HG02623 (cell line): Measurements from ENCODE around the gene C4BPB.
"Not testable (repeated sequence)": the region's sequence is repeated elsewhere in the genome, so short reads cannot be mapped to it uniquely, and the experiment has no call there.

Experiments used
- ATAC-seq: cut with Tn5 transposase; IDR thresholded peaks from one replicate; pipeline ENCODE4 v1.9.1; 2021; ENCODE audit warnings: moderate library complexity; ENCODE audit not compliant: unreplicated experiment

C4BPB gene

DNA sequence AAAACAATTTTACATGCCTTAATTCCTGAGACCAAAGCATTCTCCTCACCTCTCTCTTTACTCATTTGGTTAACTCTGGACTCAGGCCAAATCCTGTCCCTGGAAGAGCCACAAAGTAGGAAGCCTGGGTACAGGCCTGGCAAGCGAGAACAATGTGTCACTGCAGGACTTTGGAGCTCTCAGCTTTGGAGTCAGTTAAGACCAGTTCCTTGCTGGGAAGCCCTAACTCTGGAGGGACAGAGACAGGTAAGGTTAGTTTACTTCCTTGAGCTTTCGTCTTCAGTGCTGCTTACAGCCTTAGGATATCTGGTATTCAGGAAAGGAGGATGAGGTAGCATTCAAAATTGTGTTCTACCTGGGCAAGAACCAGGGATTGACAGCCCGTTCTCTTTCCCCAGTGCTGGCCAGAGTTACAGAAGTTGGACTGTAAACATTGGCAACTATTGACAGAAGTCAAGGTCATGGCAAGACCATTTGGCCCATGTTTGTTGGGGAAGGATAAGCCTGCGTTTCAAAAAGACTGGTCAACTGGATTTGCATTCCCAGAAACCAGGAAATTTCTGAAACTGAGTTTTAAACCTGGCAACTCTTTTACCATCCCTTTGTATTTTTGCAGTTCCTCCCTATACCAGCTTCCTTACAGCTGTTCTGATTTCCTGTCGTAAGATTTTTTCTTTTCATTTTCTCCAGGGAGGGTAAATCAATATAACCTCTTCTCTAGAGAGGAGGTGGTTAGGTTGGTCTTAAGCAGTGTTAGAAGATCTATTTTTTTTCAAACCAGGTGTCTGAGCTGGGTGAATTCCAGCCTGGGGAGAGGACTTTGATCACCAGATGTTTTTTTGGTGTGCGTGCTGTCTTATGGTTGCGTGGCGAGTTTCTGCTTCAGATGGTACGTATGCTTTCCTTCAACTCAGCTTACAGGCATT, at the start of gene C4BPB:
Gene C4BPB, plus strand, starts transcription at position 160 of the 926 bp plus-strand sequence. Its CDS starts 672 bp downstream, at position 832.
- ATAC-seq = peak; percentile 40

DNA sequence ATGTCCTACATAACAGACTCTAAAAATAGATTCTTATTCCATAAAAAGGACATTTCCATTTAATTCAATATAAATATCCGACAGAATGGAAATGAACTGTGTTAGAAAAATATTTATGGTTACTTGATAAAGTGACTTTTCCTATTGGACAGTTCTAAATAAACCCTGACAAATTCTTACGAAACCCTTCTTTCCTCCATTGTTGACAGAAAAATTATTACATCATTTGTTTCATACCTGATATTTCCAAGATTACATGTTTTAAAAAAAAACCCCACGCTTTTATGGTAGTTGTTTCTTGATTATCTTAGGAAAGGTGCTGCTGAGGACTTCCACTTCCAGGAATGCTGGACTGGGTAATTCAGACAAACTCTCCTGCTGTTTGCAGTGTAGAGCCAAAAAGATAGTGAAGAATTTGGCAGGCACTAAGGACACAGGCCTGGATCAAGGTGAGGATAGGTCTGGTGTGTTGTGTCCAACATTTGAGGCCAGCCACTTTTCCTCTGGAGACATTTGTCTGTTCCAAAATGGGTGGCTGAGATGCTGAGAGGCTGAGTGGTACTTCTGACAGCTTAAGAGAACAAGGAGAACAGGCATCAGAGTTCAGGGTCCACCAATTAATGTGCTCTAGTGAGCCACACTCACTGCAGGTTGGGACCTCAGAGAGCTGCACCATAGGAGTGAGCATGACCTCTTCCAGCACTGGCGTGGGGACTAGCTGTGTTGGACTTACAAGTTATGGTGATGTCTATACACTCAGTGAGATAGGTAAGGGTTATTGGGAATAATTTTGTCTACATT, 49.1 kb upstream of the C4BPB start:
- no peak for ATAC-seq

GRCh38 chr1:207040181-207040533, 48.5 kb upstream of the C4BPB start:
- no peak for ATAC-seq

DNA sequence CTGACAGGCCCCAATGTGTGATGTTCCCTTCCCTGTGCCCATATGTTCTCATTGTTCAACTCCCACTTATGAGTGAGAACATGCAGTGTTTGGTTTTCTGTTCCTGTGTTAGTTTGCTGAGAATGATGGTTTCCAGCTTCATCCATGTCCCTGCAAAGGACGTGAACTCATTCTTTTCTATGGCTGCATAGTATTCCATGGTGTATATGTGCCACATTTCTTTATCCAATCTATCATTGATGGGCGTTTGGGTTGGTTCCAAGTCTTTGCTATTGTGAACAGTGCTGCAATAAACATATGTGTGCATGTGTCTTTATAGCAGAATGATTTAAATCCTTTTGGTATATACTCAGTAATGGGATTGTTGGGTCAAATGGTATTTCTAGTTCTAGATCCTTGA, 47.3 kb upstream of the C4BPB start:
- ATAC-seq = not testable (repeated sequence)

DNA sequence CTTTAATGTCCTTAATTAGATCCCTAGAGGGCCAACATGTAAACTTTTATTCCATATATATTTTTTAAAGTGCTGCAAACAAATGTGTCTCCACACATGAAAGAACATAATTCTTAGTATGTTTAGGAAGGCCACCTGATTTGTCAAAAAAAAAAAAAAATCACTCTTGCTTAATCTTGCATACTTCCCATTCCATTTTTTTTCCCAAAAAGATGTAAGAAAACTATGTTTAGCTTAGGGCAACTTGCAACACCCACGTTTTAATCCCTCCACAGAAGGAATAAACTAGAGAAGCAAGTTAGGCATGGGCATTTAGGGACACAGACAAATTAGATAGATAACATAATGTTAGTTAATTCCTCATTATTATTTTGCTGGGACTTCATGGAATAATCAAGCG, 43.2 kb upstream of the C4BPB start:
- no peak for ATAC-seq

GRCh38 chr1:207047505-207047904, 41.2 kb upstream of the C4BPB start:
- no peak for ATAC-seq

GRCh38 chr1:207048041-207048440, 40.6 kb upstream of the C4BPB start:
- ATAC-seq = no peak

DNA sequence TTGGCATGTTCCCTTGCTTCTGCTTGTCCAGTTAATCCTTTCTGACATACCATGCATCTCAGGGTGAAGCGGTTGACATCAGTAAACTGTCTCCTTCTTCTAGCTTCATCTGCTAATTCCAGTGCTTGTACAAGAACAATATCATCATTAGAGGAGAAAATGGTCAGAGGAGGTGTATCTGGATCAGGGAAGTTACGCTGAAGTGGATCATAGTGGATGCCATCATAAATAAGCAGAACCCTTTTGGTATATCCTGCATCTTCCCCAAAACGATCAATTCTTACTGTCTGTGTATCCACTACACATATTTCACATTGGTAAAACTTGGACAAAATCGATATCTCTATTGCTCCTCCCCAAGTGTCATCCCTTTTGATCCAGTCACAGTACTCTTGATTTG, 39.6 kb upstream of the C4BPB start:
- no peak for ATAC-seq

GRCh38 chr1:207049514-207049913, 39.1 kb upstream of the C4BPB start:
- ATAC-seq = no peak

GRCh38 chr1:207049974-207050391, 38.7 kb upstream of the C4BPB start:
- ATAC-seq = no peak

DNA sequence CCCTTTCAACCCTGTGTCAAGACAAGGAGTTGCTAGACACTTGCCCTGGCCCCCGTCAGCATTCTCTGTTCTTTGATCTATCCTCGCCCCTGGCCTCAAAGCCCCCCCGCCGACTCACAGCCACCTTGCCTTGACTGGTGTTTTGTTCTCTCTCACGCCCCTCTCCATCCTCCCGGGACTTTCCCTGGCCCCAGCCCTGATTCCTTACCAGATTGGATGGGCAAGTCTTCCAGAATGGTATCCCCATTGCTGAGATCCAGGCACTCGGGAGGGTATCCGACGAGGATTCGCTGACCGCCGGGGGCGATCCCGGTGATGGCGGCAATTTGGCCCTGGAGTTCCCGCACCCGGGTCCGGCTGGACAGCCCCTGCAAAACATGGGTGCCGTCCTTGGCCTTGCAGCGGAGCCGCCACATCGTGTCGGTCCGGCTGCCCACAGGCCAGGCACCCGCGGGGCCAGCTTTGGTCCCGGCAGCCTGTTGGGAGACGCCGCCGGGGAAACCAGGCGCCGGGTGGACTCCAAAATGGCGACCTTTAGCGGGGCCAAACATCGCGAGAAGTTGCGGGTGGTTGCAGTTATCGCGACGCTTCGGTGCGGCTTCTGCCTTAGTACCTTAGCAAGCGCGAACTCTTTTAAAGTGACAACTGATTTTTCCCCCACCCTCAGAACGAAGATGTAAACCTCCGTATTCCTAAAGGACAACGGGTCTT, 38.0 kb upstream of the C4BPB start:
- ATAC-seq = peak; percentile 34

DNA sequence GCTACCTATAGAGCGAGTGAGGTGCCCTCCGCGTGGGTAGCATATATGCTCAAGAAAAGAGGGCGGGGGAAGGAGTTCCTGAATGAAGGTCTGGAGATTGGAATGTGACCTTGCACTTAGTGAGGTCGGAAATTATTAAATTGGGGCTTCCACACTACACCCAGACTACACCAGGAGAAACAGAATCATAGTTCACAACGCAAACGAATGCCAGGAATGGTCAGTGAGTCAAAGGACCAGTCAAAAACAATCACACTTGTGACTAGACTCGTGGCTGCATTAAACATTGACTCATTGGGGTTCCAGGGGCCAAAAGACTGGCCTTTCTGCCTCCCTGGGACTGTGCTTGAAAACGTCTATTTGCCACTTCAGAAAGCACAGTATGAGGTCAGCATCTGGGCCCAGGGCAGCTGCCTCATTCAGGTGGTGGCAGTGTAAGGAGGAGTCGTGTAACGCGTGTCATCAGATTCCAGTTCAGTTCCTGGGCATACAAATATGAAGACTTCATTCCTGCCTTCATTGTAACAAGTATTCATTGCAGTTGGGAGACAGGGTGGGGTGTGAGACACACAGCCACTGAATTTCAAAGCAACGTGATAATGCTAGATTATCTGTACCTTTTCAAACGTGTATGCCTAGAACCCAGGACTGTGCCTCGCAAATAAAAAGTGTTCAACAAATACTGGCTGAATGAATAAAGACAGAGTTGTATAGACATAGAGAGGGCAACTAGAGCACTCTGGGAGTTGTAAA, 37.3 kb upstream of the C4BPB start, which contains the start of gene YOD1:
Gene YOD1, minus strand, starts transcription at position 18 of the 753 bp plus-strand sequence. CDS start 178 bp downstream, outside the sequence.
- no peak for ATAC-seq

DNA sequence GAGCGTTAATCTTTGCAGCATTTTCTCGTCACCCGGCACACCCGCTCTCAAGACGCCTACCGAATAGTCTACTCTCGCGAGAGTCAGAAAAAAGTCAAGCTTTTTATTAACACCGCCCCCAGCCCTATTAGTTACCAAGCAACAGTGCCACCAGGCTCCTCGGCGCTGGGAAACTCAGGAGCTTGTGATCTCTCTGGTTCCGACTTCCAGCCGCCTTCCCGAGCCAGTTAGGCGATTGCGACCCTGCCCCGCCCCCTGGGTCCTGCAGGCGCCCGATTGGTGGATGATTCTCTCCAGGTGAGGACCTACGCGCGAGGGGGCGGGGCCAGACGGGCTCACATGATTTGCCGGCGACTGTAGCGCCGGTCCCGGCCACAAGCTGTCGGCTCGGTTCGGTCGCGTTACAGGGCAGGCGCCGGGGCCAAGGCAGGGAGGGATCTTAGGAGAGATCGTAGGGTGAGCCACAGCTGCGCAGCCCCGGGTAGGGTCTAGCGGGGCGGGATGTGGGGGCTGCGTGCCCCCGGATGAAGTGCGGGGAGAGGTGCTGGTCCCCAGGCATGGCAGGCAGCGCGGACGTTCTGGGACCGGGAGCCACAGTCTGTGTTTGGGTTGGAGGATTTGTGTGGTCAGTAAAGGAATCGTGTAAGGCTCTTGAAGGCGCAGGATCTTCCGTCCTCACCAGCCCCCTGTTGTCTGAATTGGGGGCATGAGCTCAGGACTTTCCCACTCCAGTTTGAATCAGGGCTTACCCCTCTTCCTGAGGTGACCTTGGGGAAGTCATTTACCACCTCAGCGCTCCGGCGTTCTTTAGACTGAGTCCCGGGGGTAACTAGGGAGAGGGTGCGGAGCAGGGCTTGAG, 35.5 kb upstream of the C4BPB start, which contains the start of gene PFKFB2:
Gene PFKFB2, plus strand, starts transcription at position 365 of the 859 bp plus-strand sequence. CDS start 1,443 bp downstream, outside the sequence.
- peak; percentile 65 for ATAC-seq

- ATAC-seq = no peak
Measured at GRCh38 chr1:207054491-207054890, 34.2 kb upstream of the C4BPB start.

- ATAC-seq = no peak
Measured at GRCh38 chr1:207055386-207056001, 33.2 kb upstream of the C4BPB start.

DNA sequence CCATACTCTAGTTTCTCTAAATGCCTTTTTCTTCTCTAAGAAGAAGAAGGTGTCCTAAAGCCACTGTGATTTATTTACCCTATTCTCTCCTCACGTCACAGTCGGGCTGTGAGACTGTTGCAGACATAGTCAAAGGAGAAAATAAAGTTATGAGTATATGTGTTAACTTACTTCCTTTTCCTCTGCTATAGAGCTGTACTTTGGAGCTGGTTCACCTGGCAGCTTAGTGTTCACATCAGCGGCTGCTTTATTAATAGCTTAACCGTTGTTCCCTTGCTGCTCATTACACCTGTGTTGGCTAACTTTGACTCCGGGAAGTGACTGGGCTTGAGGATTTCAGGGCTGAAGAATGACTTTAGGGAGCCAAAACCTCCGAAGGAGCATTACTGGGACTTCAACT, 32.0 kb upstream of the C4BPB start:
- no peak for ATAC-seq

DNA sequence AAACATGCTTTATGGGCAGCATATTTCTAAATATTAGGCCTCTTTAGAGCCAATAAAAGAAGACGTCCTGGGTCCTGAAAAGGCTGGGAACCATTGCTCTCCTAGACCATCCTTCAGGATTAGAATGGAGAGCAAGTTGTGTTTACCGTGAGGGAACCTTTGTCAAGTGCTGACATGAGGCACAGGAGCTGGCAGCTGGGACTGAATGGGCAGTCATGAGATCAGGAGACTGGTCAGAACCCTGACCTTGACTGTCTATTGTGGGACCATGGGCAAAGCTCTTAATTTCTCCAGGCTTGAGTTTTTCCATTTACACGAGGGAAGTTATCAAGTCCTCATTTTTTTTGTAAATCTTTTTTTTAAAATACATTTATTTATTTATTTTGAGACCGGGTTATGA, 30.4 kb upstream of the C4BPB start:
- no peak for ATAC-seq

GRCh38 chr1:207058878-207059867, 29.5 kb upstream of the C4BPB start:
- ATAC-seq = no peak
